Heart left ventricle (tissue), 16 donors: ENCODE results near the gene HUNK. TPM values are rescaled to one million over a fixed set of nuclear protein-coding genes. Genes with fewer than 3 reads are reported as not detected.

ENCODE experiments used
- ATAC-seq, 4 donors: fragments of 200-7000 bp; cut with Tn5 transposase; one replicate each; pipeline ENCODE4 v1.9.1; 2020 to 2022; ENCODE audit warnings: moderate library complexity in 4 of 4, mild to moderate bottlenecking in 3 of 4, moderate number of reproducible peaks in 1 of 4
- DNase-seq, 5 donors: peaks; one replicate each; pipeline ENCODE4 v3.0.0-alpha.2; 2020
- H3K27ac ChIP-seq, 12 donors: fragments of 200-600 bp; sonication (generic) in 4 of 12; one replicate each; pipeline versions ENCODE4 v1.5.0 to v1.8.0; 2016 to 2022; ENCODE audit warnings: mild to moderate bottlenecking in 2 of 12
- H3K27me3 ChIP-seq, 9 donors: fragments of 200-600 bp; sonication (generic) in 2 of 9; one replicate each; pipeline versions ENCODE4 v1.5.1 to v1.8.0; 2016 to 2022; ENCODE audit warnings: mild to moderate bottlenecking in 3 of 9
- H3K36me3 ChIP-seq, 9 donors: fragments of 200-600 bp; sonication (generic) in 2 of 9; one replicate each; pipeline versions ENCODE4 v1.5.0 to v1.8.0; 2018 to 2022; ENCODE audit warnings: mild to moderate bottlenecking in 2 of 9
- H3K4me1 ChIP-seq, 12 donors: fragments of 200-600 bp; sonication (generic) in 4 of 12; one replicate each; pipeline versions ENCODE4 v1.5.0 to v1.8.0; 2016 to 2022; ENCODE audit warnings: mild to moderate bottlenecking in 3 of 12
- H3K4me3 ChIP-seq, 12 donors: fragments of 200-600 bp; sonication (generic) in 4 of 12; one replicate each; pipeline versions ENCODE4 v1.5.0 to v1.8.0; 2017 to 2022; ENCODE audit warnings: mild to moderate bottlenecking in 9 of 12, moderate library complexity in 4 of 12
- H3K9me3 ChIP-seq, 12 donors: fragments of 200-600 bp; sonication (generic) in 4 of 12; one replicate each; pipeline versions ENCODE4 v1.5.0 to v1.8.0; 2016 to 2022; ENCODE audit warnings: mild to moderate bottlenecking in 1 of 12
- POLR2A ChIP-seq, 2 donors: fragments of 450-650 bp; IDR thresholded peaks; one replicate each; pipeline ENCODE4 v1.6.1; 2017; ENCODE audit warnings: antibody characterized with exemption in 2 of 2, mild to moderate bottlenecking in 2 of 2, moderate library complexity in 2 of 2
- WGBS, 4 donors: extraction: QIAGEN DNeasy Blood & Tissue Kit in 2 of 4; methylation state at CpG; one replicate each; pipeline versions ENCODE4 v1.1.5 to v1.1.7; 2013 to 2018; 5-methylcytosine and 5-hydroxymethylcytosine counted together
- intact Hi-C, 10 donors: fragments of 100-400 bp; cut with DNase I; formaldehyde crosslinking; loops; one replicate each; pipeline versions ENCODE4 v1.11.1 to v1.14.2; 2022
- polyA plus RNA-seq, 2 donors: library from polyadenylated mRNA; stranded (reverse); fragments of 200-250 nt; gene quantifications; one replicate each; pipeline ENCODE4 v1.2.3, GENCODE V29; 2013
- total RNA-seq, 9 donors: library from RNA; depleted of rRNA in 2 of 9; stranded (reverse); fragments of >200 nt in 2 of 9; fragmentation: NEBNext Ultra II Directional in 3 of 9; extraction: Animal tissue kit (Norgen Biotek cat#: 25700) in 3 of 9; gene quantifications; one replicate each; pipeline versions ENCODE4 v1.1.0 to v1.2.4, GENCODE V29; 2016 to 2023
- TF ChIP-seq, protein P1 (sequence below), 12 donors: fragments of 200-600 bp; sonication (generic) in 4 of 12; IDR thresholded peaks; one replicate each; pipeline versions ENCODE4 v1.5.0 to v1.8.0; 2018 to 2022; ENCODE audit warnings: antibody characterized with exemption in 12 of 12, mild to moderate bottlenecking in 5 of 12
- donor health status: ischemic (EF 13 %, LVEDD 7.1; RV severe dilation, severe dysfunction).
- donor health status: healthy with polysubstance abuse.
- donor health status: DM: no; HTN: yes; CAD: no.
- donor health status: DM: no; HTN: no; CAD: no.
- donor health status: ischemic (EF 25% LVEDD 6.9; RV normal size, moderate dysfunction).
- donor health status: ischemic (EF 25% LVEDD 5.7; RV mildly dilated, moderate dysfunction).
- donor health status: healthy.
- donor health status: DM: yes; HTN: yes; CAD: no.
- donor health status: ischemic (EF 35%, LVEDD 5.7; RV mildly dilated, moderate dysfunction).
- donor health status: nonischemic (EF 11% LVEDD 7.7; RV severe dilation, severe dysfunction).
- donor health status: DM: yes; HTN: yes; CAD: no.
- donor health status: PGD.
- donor health status: ischemic (EF 29% LVEDD 5.4; RV normal size, mild dysfunction).
- donor health status: nonischemic (EF 23%, LVEDD 6.1; RV moderate dilation, normal function).

The HUNK gene
- total and polyA plus RNA-seq, 11 donors, result 0.02 to 1.4 (median 0.22) TPM

DNA sequence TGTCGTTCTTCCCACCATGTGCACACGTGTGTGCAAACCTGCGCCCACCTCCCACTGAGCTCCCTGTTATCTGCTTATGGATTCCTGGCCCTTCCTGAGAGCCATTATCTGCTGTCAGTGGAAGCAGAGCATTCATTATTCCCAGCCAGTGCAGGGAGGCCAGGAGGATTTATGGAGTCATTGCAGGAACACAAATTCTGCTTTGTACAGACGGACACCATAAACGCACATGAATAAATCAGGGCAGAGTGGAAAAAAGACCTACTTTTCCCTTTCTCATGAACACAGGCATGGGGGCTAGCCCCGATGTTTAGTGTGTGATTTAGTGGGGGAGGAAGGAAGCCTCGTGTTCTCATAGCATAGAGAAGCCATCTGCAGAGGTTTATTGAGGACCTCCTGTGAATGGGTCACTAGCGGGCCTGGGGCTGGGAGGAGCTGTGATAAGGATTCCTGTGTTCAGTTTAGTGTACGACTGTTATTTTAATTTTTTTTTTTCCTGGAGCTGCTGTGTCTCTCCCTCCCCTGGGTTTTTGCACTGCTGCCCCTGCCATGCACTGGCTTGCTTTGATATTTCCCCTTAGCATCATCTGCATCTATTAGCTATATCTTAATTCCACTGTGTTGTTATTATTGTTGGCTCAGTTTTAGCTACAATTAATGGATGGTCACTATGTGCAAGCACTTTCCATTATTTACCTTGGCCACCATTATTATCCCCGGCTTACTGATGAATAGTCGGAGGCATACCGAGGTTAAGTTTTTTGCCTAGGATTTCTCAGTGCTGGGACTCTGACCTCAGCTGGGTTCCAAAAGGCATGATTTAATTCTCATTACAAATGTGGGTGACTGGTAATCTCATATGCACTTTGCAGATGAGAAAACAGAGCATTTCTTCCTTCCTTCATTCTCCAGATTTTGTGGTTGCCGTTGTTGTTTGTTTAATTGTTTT is 33.0 kb downstream of the HUNK start:
- Histone ChIP-seq H3K27ac (no peak overlapping the region), H3K9me3 (no peaks in the 10 kb centered on the region), H3K4me1 (peaks cover 0 to 18% (median 0%) of the 10 kb centered on the region in 12 donors), H3K36me3 (no peaks in the 10 kb centered on the region), H3K27me3 (peaks cover 0 to 24% (median 0%) of the 10 kb centered on the region in 9 donors), H3K4me3 (no peak overlapping the region)
- intact Hi-C loops, result no loop called here
- no peak for TF ChIP-seq POLR2A (IDR thresholded peaks at IDR 0.05)
- TF ChIP-seq, protein P1, sequence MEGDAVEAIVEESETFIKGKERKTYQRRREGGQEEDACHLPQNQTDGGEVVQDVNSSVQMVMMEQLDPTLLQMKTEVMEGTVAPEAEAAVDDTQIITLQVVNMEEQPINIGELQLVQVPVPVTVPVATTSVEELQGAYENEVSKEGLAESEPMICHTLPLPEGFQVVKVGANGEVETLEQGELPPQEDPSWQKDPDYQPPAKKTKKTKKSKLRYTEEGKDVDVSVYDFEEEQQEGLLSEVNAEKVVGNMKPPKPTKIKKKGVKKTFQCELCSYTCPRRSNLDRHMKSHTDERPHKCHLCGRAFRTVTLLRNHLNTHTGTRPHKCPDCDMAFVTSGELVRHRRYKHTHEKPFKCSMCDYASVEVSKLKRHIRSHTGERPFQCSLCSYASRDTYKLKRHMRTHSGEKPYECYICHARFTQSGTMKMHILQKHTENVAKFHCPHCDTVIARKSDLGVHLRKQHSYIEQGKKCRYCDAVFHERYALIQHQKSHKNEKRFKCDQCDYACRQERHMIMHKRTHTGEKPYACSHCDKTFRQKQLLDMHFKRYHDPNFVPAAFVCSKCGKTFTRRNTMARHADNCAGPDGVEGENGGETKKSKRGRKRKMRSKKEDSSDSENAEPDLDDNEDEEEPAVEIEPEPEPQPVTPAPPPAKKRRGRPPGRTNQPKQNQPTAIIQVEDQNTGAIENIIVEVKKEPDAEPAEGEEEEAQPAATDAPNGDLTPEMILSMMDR (IDR thresholded peaks at IDR 0.05), result no peak
- ATAC-seq (no peak), DNase-seq (no peak)
- 49 to 51% (median 50%) methylated on average over 13 of the region's 13 CpGs for WGBS, 4 donors

DNA sequence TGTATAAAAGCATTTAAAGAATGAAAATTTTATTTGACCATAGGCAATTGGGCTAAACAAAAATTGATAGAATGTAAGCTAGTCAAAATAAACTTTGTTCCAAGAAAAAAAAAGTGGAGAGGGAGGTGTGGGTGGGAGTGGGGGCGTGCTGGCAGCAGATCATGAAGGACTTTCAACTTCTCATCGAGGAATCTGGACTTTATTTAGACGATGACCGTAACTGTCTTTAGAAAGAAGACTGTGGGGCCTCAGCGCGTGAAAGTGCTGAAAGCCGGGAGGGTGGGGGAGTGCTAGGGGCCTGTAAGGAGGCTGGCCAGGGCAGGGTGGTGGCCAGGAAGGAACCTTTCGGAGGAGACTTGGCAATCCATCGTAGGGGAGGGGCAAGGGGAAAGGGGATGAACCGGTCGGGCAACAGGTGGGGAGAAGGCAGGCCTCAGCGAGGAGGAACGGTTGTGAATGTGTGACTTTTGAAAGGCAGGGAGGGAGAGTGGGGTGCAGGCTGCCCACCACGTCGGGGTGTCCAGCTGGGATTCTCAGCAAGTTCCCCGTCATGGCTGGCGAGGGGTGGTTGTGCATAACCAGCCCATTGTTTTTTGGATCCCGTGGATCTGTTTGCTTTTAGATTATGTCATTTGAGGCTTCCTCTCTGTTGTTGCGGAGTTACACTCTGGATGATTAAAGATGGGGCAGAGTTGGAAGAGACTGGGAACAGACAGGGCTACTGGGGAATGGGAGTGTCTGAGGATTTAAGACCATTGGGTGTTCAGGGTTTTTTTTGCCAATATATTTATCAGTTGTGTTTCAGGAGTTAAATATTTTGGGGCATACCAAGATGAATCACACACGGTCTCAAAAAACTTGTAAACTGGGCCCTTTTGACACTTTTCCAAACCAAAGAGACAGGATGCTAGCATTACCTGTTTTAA is 35.5 kb downstream of the HUNK start:
- WGBS, 4 donors, result 51 to 57% (median 55%) methylated on average over 20 of the region's 20 CpGs
- ATAC-seq, result no peak

DNA sequence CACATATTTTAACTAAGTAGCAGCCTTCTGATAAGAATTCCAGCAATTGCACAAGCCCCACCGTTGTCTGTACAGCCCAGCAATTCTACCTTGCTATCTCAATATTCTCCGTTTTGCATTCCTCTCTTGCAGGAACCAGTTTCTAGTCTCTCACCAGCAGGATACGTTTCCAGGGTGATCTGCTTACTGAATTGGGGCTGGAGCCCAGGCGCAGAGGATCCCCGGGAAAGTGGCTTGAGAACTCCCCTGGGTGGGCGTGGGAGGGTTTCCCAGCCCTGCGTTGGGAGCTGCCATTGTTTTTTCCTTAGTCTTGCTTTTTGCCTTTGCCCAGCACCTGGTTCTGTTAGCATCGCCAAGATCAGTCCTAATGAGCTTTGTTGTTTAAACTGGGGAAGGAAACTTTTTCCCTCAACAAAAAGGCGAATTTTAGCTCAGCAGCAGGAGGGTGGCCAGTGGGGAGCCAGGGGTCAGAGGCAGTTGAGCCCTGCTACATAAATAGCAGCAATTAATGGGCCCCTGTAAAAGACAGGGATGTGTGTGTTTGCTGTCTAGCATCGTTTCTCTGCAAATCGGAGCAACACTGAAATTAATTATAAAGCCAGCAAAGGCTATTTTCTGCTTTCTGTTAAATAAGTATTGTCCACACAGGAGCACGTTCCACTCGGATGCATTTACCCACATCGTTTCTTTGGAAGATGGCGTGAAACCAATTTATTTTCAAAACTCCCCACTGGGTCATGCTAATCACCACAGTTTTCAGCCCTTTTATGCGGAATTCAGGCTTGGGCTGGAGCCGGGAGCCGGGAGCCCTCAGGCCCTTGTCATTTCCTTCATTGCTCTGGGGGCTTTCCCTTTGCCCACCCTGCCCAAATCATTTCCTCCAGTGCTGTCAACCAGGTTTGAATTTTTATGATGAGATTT is 36.6 kb downstream of the HUNK start:
- Histone ChIP-seq H3K4me3 (no peak overlapping the region), H3K4me1 (peaks cover 0 to 18% (median 0%) of the 10 kb centered on the region in 12 donors), H3K27ac (no peak overlapping the region), H3K27me3 (peaks cover 0 to 24% (median 0%) of the 10 kb centered on the region in 9 donors), H3K36me3 (no peaks in the 10 kb centered on the region), H3K9me3 (no peaks in the 10 kb centered on the region)
- 43 to 49% (median 46%) methylated on average over 18 of the region's 18 CpGs for WGBS, 4 donors
- no peak for TF ChIP-seq POLR2A (IDR thresholded peaks at IDR 0.05)
- TF ChIP-seq, protein P1 (IDR thresholded peaks at IDR 0.05), result no peak
- intact Hi-C loops, result no loop called here
- DNase-seq (no peak), ATAC-seq (no peak)

More for the DNA sequence above, 35.5 kb downstream of the HUNK start:
- H3K27ac ChIP-seq, result no peak overlapping the region
- no peaks in the 10 kb centered on the region for H3K36me3 ChIP-seq
- H3K27me3 ChIP-seq, result peaks cover 0 to 24% (median 0%) of the 10 kb centered on the region in 9 donors
- no peak for DNase-seq
- H3K4me3 ChIP-seq, result no peak overlapping the region
- peaks cover 0 to 18% (median 0%) of the 10 kb centered on the region in 12 donors for H3K4me1 ChIP-seq
- TF ChIP-seq POLR2A (IDR thresholded peaks at IDR 0.05), result no peak
- TF ChIP-seq, protein P1 (IDR thresholded peaks at IDR 0.05), result no peak
- no peaks in the 10 kb centered on the region for H3K9me3 ChIP-seq
- intact Hi-C loops, result no loop called here
